Upper lobe of right lung (tissue), 1 donor: ENCODE results near the gene TSPAN19. TPM values are rescaled to one million over a fixed set of nuclear protein-coding genes. Genes with fewer than 3 reads are reported as not detected.

Experiments used
- ATAC-seq: fragments of 200-7000 bp; cut with Tn5 transposase; one replicate; pipeline ENCODE4 v1.9.1; 2020; ENCODE audit warnings: mild to moderate bottlenecking, moderate library complexity
- DNase-seq: peaks from one replicate; pipeline ENCODE4 v3.0.0-alpha.2; 2020
- H3K27ac ChIP-seq: fragments of 200-600 bp; one replicate; pipeline ENCODE4 v1.8.0; 2022
- H3K27me3 ChIP-seq: fragments of 200-600 bp; one replicate; pipeline ENCODE4 v1.8.0; 2022; ENCODE audit warnings: mild to moderate bottlenecking
- H3K36me3 ChIP-seq: fragments of 200-600 bp; one replicate; pipeline ENCODE4 v1.8.0; 2022
- H3K4me1 ChIP-seq: fragments of 200-600 bp; one replicate; pipeline ENCODE4 v1.8.0; 2022
- H3K4me3 ChIP-seq: fragments of 200-600 bp; one replicate; pipeline ENCODE4 v1.8.0; 2022; ENCODE audit warnings: mild to moderate bottlenecking
- H3K9me3 ChIP-seq: fragments of 200-600 bp; one replicate; pipeline ENCODE4 v1.8.0; 2022
- intact Hi-C: fragments of 100-400 bp; cut with DNase I; formaldehyde crosslinking; loops from one replicate; pipeline ENCODE4 v1.11.0; 2022
- long read RNA-seq: library from polyadenylated mRNA; unstranded; transcript quantifications from one replicate; pipeline ENCODE4 v2.0.0, GENCODE V29; 2021
- total RNA-seq: library from RNA; stranded (reverse); fragmentation: NEBNext Ultra II Directional; extraction: Animal tissue kit (Norgen Biotek cat#: 25700); gene quantifications from one replicate; pipeline ENCODE4 v1.2.1, GENCODE V29; 2021
- TF ChIP-seq, protein P1 (sequence below): fragments of 200-600 bp; IDR thresholded peaks from one replicate; pipeline ENCODE4 v1.8.0; 2022; ENCODE audit warnings: antibody characterized with exemption
- donor health status: DM: no; HTN: yes; CAD: no; lungs with severe emphysema.

TSPAN19 gene
- not detected for total RNA-seq
- long read RNA-seq: 0 reads

DNA sequence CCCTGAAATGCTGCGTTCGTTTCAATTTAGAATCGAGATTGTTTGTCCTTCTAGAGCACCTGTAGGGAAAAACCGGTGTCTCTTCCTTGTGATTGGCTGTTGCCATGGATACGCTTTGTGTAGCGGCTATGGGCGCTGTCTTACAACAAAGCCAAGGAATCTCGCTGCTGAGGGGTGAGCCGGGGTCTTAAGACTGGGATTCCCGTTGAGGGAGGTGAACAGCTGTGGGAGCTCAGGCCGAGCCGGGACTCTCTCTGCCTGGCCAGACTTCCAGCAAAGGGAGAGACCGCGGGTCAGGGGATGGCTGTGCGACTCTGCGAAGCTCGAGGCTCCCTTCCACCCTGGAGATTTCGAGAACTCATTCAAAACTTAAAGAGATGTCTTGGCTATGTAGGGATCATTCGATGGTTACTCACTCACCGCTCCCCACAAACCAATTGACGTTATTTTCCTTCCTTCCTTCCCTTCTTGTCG lies at the start of gene TSPAN19, which contains the start of gene LRRIQ1:
TSPAN19 (minus strand) TSS at position 44 of the 474 bp plus-strand sequence. CDS start 6,331 bp downstream, outside the sequence.
LRRIQ1 (plus strand) TSS at position 118 of the 474 bp plus-strand sequence. CDS start 1,826 bp downstream, outside the sequence.
- Histone ChIP-seq H3K27ac (peak within 1 kb of the TSS; percentile 32), H3K9me3 (no peaks in the 10 kb centered on the region), H3K27me3 (peaks cover 20% of the 10 kb centered on the region), H3K4me1 (no peaks in the 10 kb centered on the region), H3K36me3 (no peaks in the 10 kb centered on the region), H3K4me3 (peak within 1 kb of the TSS; percentile 49)
- ATAC-seq: peak; percentile 95
- TF ChIP-seq, protein P1, sequence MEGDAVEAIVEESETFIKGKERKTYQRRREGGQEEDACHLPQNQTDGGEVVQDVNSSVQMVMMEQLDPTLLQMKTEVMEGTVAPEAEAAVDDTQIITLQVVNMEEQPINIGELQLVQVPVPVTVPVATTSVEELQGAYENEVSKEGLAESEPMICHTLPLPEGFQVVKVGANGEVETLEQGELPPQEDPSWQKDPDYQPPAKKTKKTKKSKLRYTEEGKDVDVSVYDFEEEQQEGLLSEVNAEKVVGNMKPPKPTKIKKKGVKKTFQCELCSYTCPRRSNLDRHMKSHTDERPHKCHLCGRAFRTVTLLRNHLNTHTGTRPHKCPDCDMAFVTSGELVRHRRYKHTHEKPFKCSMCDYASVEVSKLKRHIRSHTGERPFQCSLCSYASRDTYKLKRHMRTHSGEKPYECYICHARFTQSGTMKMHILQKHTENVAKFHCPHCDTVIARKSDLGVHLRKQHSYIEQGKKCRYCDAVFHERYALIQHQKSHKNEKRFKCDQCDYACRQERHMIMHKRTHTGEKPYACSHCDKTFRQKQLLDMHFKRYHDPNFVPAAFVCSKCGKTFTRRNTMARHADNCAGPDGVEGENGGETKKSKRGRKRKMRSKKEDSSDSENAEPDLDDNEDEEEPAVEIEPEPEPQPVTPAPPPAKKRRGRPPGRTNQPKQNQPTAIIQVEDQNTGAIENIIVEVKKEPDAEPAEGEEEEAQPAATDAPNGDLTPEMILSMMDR: no peak
- intact Hi-C loops: no loop called here
- peak; percentile 67 for DNase-seq

DNA sequence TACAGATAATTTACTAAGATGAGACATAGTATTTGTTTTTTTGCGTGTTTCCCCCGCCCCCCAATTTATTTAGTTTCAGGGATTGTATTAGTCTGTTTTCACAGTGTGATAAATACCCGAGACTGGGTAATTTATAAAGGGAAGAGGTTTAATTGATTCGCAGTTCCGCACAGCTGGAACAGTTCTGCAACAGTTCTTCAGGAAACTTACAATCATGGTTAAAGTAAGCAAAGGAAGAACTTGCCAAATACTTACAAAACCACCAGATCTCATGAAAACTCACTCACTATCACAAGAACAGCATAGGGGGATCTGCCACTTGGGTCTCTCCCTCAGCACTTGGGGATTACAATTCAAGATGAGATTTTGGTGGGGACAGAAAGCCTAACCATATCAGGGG lies 49.0 kb upstream of the TSPAN19 start:
- Histone ChIP-seq H3K9me3 (no peaks in the 10 kb centered on the region), H3K4me1 (no peaks in the 10 kb centered on the region), H3K27ac (no peak overlapping the region), H3K4me3 (no peak overlapping the region), H3K27me3 (no peaks in the 10 kb centered on the region), H3K36me3 (no peaks in the 10 kb centered on the region)
- DNase-seq (no peak), ATAC-seq (no peak)
- intact Hi-C loops: no loop called here
- TF ChIP-seq, protein P1: no peak

DNA sequence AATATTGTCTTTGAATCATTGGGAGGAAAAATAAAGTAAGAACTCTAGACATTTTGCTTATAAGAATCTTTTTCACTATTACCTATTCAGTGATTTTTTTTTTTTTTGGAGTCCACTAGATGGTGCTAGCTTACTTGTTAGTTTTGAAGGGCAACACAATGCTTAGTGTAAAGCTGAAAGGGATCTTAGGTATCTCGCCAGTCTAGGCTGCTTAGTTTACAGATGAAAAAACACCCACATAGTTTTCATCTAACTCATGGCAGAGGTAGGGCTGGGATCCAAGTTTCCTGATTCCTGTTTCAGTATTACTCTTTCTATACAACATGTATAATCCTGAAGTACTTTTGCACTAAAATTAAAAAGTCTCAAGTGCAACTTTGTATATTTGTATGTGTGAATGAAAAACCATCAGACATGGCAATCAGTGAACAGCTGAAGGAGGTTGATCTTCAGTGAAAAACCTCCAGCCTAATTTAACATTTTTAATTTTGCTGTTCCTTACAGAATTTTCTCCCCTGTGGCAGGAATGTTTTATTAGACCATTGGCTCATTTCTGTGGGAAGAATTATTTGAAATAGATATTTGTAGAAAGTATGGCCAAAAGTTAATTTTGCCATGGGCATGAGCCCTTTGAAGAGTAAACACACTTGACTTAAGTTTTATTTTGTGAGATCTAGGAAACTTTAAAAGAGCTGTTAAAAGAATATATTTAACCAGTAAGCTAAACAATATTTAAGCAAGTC lies 40.8 kb upstream of the TSPAN19 start:
- intact Hi-C loops: no loop called here
- TF ChIP-seq, protein P1: peak; percentile 40
- Histone ChIP-seq H3K27ac (no peak overlapping the region), H3K4me3 (no peak overlapping the region), H3K27me3 (no peaks in the 10 kb centered on the region), H3K9me3 (no peaks in the 10 kb centered on the region), H3K4me1 (no peaks in the 10 kb centered on the region), H3K36me3 (no peaks in the 10 kb centered on the region)
- DNase-seq: no peak
- ATAC-seq: peak; percentile 78

DNA sequence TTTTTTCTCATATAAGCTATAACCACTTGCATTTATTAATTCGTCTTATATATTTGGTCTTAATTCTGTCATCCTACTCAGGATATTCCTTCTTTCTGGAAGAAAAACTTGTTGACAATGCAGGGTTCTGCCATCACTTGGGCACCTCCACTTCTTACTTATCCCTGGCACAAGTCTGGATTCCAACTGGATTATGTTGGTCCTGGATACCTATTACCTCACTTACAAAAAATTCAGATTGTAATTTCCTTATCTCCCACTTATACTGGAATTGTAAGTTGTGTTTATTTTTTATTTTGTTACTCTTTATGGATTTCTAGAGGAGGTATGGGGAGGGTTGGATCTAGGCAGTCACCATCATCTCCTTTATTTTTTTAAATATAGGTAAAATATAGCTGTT lies 36.7 kb upstream of the TSPAN19 start:
- Histone ChIP-seq H3K36me3 (no peaks in the 10 kb centered on the region), H3K27me3 (no peaks in the 10 kb centered on the region), H3K27ac (no peak overlapping the region), H3K9me3 (no peaks in the 10 kb centered on the region), H3K4me3 (no peak overlapping the region), H3K4me1 (no peaks in the 10 kb centered on the region)
- TF ChIP-seq, protein P1: no peak
- no peak for ATAC-seq
- DNase-seq: no peak
- intact Hi-C loops: no loop called here

DNA sequence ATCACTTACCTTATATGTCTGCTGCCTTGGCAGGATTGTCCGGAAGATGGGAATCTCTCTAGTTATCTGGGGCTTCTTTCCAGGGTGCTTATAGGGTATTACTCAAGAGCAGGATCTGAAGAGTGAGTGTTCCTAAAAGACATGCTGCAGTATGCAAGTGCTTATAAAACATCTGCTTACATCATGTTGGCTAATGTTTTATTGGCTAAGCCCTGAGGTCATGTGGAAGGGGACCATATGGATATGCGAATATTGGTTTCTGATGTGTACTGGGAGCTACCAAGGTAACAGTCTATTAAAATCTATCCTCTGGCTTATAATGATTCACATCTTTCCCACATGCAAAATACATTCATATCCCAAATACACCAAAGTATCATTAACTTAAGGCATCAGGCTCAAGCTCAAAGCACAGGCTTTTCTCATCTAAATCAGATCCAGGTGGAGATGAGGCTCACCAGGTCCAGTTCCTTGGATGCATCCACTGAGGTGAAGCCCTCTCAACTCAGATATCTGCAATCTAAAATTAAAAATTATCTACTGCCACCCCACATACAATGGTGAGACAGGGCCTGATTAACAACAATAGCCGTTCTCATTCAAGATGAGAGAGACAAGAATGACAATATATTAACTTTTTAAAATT lies 29.9 kb upstream of the TSPAN19 start:
- TF ChIP-seq, protein P1: no peak
- Histone ChIP-seq H3K27me3 (no peaks in the 10 kb centered on the region), H3K4me3 (no peak overlapping the region)

More for the DNA sequence above, 29.9 kb upstream of the TSPAN19 start:
- intact Hi-C loops: no loop called here
- ATAC-seq (no peak), DNase-seq (no peak)
- no peak overlapping the region for H3K27ac ChIP-seq
- no peaks in the 10 kb centered on the region for H3K36me3 ChIP-seq
- H3K9me3 ChIP-seq: no peaks in the 10 kb centered on the region
- no peaks in the 10 kb centered on the region for H3K4me1 ChIP-seq
